Endothelial cell of umbilical vein (primary cell): ENCODE data around the gene AGK. TPM values are rescaled to one million over a fixed set of nuclear protein-coding genes. Genes with fewer than 3 reads are reported as not detected.

Experiments
- BruUV-seq: library from RNA; stranded (reverse); fragments of 400-500 nt; replicated peaks from 2 replicates; lab custom pipeline; 2021; lab: Mats Ljungman, UMichigan
- CTCF ChIA-PET: fragments of 300-600, 350-600 bp; sonication (Branson Sonifier 250); formaldehyde crosslinking; loops from one replicate; lab custom pipeline; 2021; ENCODE audit warnings: antibody characterized with exemption, inconsistent platforms; lab: Charles Lee
- POLR2A ChIA-PET: fragments of 300-600, 350-600 bp; sonication (Branson Sonifier 250); formaldehyde crosslinking; loops from one replicate; lab custom pipeline; 2021; ENCODE audit warnings: antibody characterized with exemption, inconsistent platforms; lab: Charles Lee
- DNase-seq: peaks from one replicate; pipeline ENCODE4 v3.0.0-alpha.2; 2011; ENCODE audit warnings: low read depth, low spot score
- FAIRE-seq: peaks from 2 replicates; lab custom pipeline; 2011; peaks lifted over from hg19 to GRCh38; lab: Jason Lieb, UNC
- H2AFZ ChIP-seq: 2 replicates; pipeline ENCODE4 v1.6.0; 2012; ENCODE audit warnings: low read depth, low read length, control low read depth, inconsistent platforms
- H3K27ac ChIP-seq: 2 replicates; pipeline ENCODE4 v1.5.1; 2011; ENCODE audit warnings: low read depth, mild to moderate bottlenecking, control low read depth, low read length, moderate library complexity; ENCODE audit not compliant: insufficient read depth
- H3K27me3 ChIP-seq, 2 experiments: 2 replicates each; pipeline versions ENCODE4 v1.6.0 to v1.6.1; 2011; ENCODE audit warnings: low read length in 2 of 2, mixed read lengths in 1 of 2; ENCODE audit not compliant: control insufficient read depth in 2 of 2, insufficient read depth in 2 of 2
- H3K36me3 ChIP-seq, 2 experiments: 2 replicates in 1 of 2; 3 replicates in 1 of 2; pipeline ENCODE4 v1.5.1; 2011; ENCODE audit warnings: low read length in 2 of 2, mild to moderate bottlenecking in 1 of 2, moderate library complexity in 1 of 2; ENCODE audit not compliant: control insufficient read depth in 2 of 2, insufficient read depth in 2 of 2; ENCODE audit errors: extremely low read depth in 1 of 2
- H3K4me1 ChIP-seq: 3 replicates; pipeline ENCODE4 v1.5.1; 2011; ENCODE audit warnings: mild to moderate bottlenecking, low read length; ENCODE audit not compliant: control insufficient read depth, insufficient read depth; ENCODE audit errors: extremely low read depth
- H3K4me2 ChIP-seq: 2 replicates; pipeline ENCODE4 v1.6.1; 2011; ENCODE audit warnings: low read length, control low read depth, mixed read lengths; ENCODE audit not compliant: insufficient read depth
- H3K4me3 ChIP-seq, 3 experiments: fragments of 200-600 bp in 1 of 3; sonication (generic), shearing (Covaris generic) in 1 of 3; replicated peaks in 1 of 3; 2 replicates each; pipeline ENCODE4 v1.5.1; 2011 to 2016; ENCODE audit warnings: control low read depth in 3 of 3, low read length in 3 of 3, mild to moderate bottlenecking in 2 of 3, inconsistent platforms in 1 of 3, low read depth in 1 of 3, moderate library complexity in 1 of 3; ENCODE audit not compliant: insufficient read depth in 1 of 3
- H3K79me2 ChIP-seq: 2 replicates; pipeline ENCODE4 v1.6.0; 2012; ENCODE audit warnings: low read length, inconsistent platforms; ENCODE audit not compliant: control insufficient read depth, insufficient read depth
- H3K9ac ChIP-seq: replicated peaks from 2 replicates; pipeline ENCODE3; 2011; ENCODE audit warnings: low read length, control low read depth; ENCODE audit not compliant: insufficient read depth; ENCODE audit errors: extremely low read depth
- H3K9me1 ChIP-seq: replicated peaks from 3 replicates; pipeline ENCODE4 v1.6.0; 2011; ENCODE audit warnings: mild to moderate bottlenecking, low read length; ENCODE audit not compliant: control insufficient read depth, insufficient read depth; ENCODE audit errors: extremely low read depth
- H3K9me3 ChIP-seq: replicated peaks from 2 replicates; pipeline ENCODE4 v1.5.1; 2012; ENCODE audit warnings: low read length, inconsistent platforms; ENCODE audit not compliant: control insufficient read depth, insufficient read depth
- H4K20me1 ChIP-seq: replicated peaks from 2 replicates; pipeline ENCODE3; 2011; ENCODE audit warnings: mild to moderate bottlenecking, low read length; ENCODE audit not compliant: control insufficient read depth, insufficient read depth; ENCODE audit errors: extremely low read depth
- EZH2 ChIP-seq: IDR thresholded peaks from 2 replicates; pipeline ENCODE4 v1.6.1; 2012; ENCODE audit warnings: borderline replicate concordance, low read depth, mild to moderate bottlenecking, moderate library complexity, low read length, inconsistent platforms; ENCODE audit not compliant: severe bottlenecking
- FOS ChIP-seq: IDR thresholded peaks from 2 replicates; pipeline ENCODE4 v1.6.1; 2011; ENCODE audit warnings: mild to moderate bottlenecking, low read length, moderate library complexity, borderline replicate concordance; ENCODE audit not compliant: insufficient read depth
- GATA2 ChIP-seq: IDR thresholded peaks from 2 replicates; pipeline ENCODE4 v1.7.0; 2011; ENCODE audit warnings: low read depth, mild to moderate bottlenecking, moderate library complexity, mixed read lengths, low read length; ENCODE audit not compliant: insufficient read length, insufficient read depth
- JUN ChIP-seq: IDR thresholded peaks from 2 replicates; pipeline ENCODE4 v1.6.1; 2011; ENCODE audit warnings: borderline replicate concordance, low read depth; ENCODE audit not compliant: insufficient read length, insufficient read depth
- MYC ChIP-seq: IDR thresholded peaks from one replicate; pipeline ENCODE4 v1.6.1; 2011; ENCODE audit warnings: mild to moderate bottlenecking, low read depth, low read length
- POLR2A ChIP-seq: IDR thresholded peaks from 2 replicates; pipeline ENCODE4 v1.6.1; 2012; ENCODE audit warnings: low read depth, mild to moderate bottlenecking, control low read depth, low read length
- POLR2AphosphoS5 ChIP-seq: IDR thresholded peaks from 2 replicates; pipeline ENCODE4 v1.6.1; 2012; ENCODE audit warnings: low read depth, mild to moderate bottlenecking, control low read depth, low read length, moderate library complexity; ENCODE audit not compliant: insufficient read depth
- dilution Hi-C: fragments of 300-500 bp; cut with MboI; formaldehyde crosslinking; loops from one replicate; pipeline ENCODE4 v1.15.0; 2019; ENCODE audit warnings: low sequenced_read_pairs; ENCODE audit not compliant: extremely low pct_ligation_motif_present
- intact Hi-C: fragments of 100-400 bp; cut with micrococcal nuclease; formaldehyde crosslinking; loops from one replicate; pipeline ENCODE4 v1.10.0; 2022
- polyA plus RNA-seq, 4 experiments: library from polyadenylated mRNA; depleted of rRNA in 3 of 4; stranded (reverse) in 3 of 4; unstranded in 1 of 4; fragments of >200 nt; gene quantifications; 2 replicates each; pipeline versions ENCODE4 v1.2.1 to v1.2.3, GENCODE V29; 2011 to 2012; ENCODE audit warnings: missing spikeins in 1 of 4
- total RNA-seq: library from RNA; stranded (reverse); gene quantifications from 2 replicates; pipeline ENCODE4 v1.2.3, GENCODE V29; 2021
- TF ChIP-seq, protein P1 (sequence below), 2 donors: IDR thresholded peaks; 1 replicate in 1 of 2; 2 replicates in 1 of 2; pipeline ENCODE4 v1.5.1; 2011; ENCODE audit warnings: low read length in 2 of 2, mild to moderate bottlenecking in 2 of 2, moderate library complexity in 2 of 2, control low read depth in 1 of 2, inconsistent platforms in 1 of 2, low read depth in 1 of 2; ENCODE audit not compliant: insufficient read depth in 1 of 2; ENCODE audit errors: extremely low read depth in 1 of 2
- TF ChIP-seq, protein P2 (sequence below): IDR thresholded peaks from 2 replicates; pipeline ENCODE4 v1.6.1; 2011; ENCODE audit not compliant: insufficient read depth, insufficient read length

Gene AGK
- total and polyA plus RNA-seq, 2 donors (not counting 3 experiments of a cell fraction or from before 2014, with no cell fraction given): 23.6 to 34.3 TPM

DNA sequence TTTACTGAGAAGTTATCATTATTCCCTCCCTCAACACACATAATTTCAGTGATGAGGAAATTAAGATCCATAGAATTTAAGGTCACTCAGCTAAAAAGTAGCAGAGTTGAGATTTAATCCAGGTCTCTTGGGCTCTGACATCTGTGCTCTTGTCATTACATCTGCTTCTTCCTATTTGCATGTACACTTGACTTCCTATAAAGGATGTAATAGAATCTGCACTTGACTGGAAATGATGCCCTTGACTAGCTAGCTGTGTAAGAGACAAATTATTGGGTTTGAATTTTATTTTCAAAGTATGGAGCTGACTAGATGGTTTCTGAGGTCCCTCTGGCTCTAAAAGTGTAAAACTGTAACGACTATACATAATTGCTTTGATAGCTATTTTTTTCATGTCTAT is 59.5 kb downstream of the AGK start:
- intact Hi-C loops: no loop called here
- dilution Hi-C loops: no loop called here
- H3K4me3 ChIP-seq: no peak overlapping the region
- no peak for DNase-seq
- H3K4me1 ChIP-seq: no peaks in the 10 kb centered on the region
- ChIA-PET POLR2A (no interaction called here), CTCF (no interaction called here)
- no peaks in the 10 kb centered on the region for H3K9me1 ChIP-seq
- H3K9ac ChIP-seq: no peak overlapping the region
- H3K4me2 ChIP-seq: no peak overlapping the region
- no peak overlapping the region for H2AFZ ChIP-seq
- TF ChIP-seq POLR2AphosphoS5 (no peak), MYC (no peak), FOS (no peak), POLR2A (no peak), GATA2 (no peak), EZH2 (no peak), JUN (no peak)
- TF ChIP-seq, protein P1, sequence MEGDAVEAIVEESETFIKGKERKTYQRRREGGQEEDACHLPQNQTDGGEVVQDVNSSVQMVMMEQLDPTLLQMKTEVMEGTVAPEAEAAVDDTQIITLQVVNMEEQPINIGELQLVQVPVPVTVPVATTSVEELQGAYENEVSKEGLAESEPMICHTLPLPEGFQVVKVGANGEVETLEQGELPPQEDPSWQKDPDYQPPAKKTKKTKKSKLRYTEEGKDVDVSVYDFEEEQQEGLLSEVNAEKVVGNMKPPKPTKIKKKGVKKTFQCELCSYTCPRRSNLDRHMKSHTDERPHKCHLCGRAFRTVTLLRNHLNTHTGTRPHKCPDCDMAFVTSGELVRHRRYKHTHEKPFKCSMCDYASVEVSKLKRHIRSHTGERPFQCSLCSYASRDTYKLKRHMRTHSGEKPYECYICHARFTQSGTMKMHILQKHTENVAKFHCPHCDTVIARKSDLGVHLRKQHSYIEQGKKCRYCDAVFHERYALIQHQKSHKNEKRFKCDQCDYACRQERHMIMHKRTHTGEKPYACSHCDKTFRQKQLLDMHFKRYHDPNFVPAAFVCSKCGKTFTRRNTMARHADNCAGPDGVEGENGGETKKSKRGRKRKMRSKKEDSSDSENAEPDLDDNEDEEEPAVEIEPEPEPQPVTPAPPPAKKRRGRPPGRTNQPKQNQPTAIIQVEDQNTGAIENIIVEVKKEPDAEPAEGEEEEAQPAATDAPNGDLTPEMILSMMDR (IDR thresholded peaks at IDR 0.05; ENCODE audit: extremely low read depth in 1 of 2, insufficient read depth in 1 of 2, low read depth in 1 of 2, low read length in 2 of 2): no peak
- TF ChIP-seq, protein P2, sequence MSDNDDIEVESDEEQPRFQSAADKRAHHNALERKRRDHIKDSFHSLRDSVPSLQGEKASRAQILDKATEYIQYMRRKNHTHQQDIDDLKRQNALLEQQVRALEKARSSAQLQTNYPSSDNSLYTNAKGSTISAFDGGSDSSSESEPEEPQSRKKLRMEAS: no peak
- no peak overlapping the region for H3K27ac ChIP-seq
- H3K36me3 ChIP-seq: peaks cover 1 to 2% of the 10 kb centered on the region in 2 experiments
- BruUV-seq: no TSS peak
- H3K9me3 ChIP-seq: no peaks in the 10 kb centered on the region
- no peak for FAIRE-seq
- H4K20me1 ChIP-seq: no peaks in the 10 kb centered on the region
- no peaks in the 10 kb centered on the region for H3K79me2 ChIP-seq
- H3K27me3 ChIP-seq: no peaks in the 10 kb centered on the region
